ENCODE data around the gene SCAMP4.
"Not testable (repeated sequence)": the region's sequence is repeated elsewhere in the genome, so short reads cannot be mapped to it uniquely, and the experiment has no call there.

Gene SCAMP4

GRCh38 chr19:1867349-1867724, 37.9 kb upstream of the SCAMP4 start:
- DNase-seq: no peak

GRCh38 chr19:1868971-1869370, 36.2 kb upstream of the SCAMP4 start:
- DNase-seq: no peak

- no peak for DNase-seq
Measured at GRCh38 chr19:1871140-1871597, 34.0 kb upstream of the SCAMP4 start.

GRCh38 chr19:1871630-1872029, 33.6 kb upstream of the SCAMP4 start:
- no peak for DNase-seq

GRCh38 chr19:1872807-1873523, 32.2 kb upstream of the SCAMP4 start:
- DNase-seq: no peak

GRCh38 chr19:1873524-1874473, 31.4 kb upstream of the SCAMP4 start:
- no peak for DNase-seq

- no peak for DNase-seq
Measured at GRCh38 chr19:1874554-1875185, 30.5 kb upstream of the SCAMP4 start.

GRCh38 chr19:1875265-1875645, 29.9 kb upstream of the SCAMP4 start:
- DNase-seq: not testable (repeated sequence)

GRCh38 chr19:1875646-1876495, 29.3 kb upstream of the SCAMP4 start:
- DNase-seq: peak; percentile 52

GRCh38 chr19:1876496-1877279, 28.5 kb upstream of the SCAMP4 start:
- DNase-seq: not testable (repeated sequence)

- DNase-seq: not testable (repeated sequence)
Measured at GRCh38 chr19:1877280-1877660, 27.9 kb upstream of the SCAMP4 start.

- not testable (repeated sequence) for DNase-seq
Measured at GRCh38 chr19:1878583-1878982, 26.6 kb upstream of the SCAMP4 start.

- DNase-seq: not testable (repeated sequence)
Measured at GRCh38 chr19:1879982-1880381, 25.2 kb upstream of the SCAMP4 start.

- no peak for DNase-seq
Measured at GRCh38 chr19:1880611-1881392, 24.4 kb upstream of the SCAMP4 start.

GRCh38 chr19:1881393-1882088, 23.7 kb upstream of the SCAMP4 start:
- DNase-seq: not testable (repeated sequence)

GRCh38 chr19:1882089-1882785, 23.0 kb upstream of the SCAMP4 start:
- DNase-seq: no peak

GRCh38 chr19:1882786-1883692, 22.2 kb upstream of the SCAMP4 start:
- DNase-seq: no peak

- no peak for DNase-seq
Measured at GRCh38 chr19:1883784-1884183, 21.4 kb upstream of the SCAMP4 start.
